ENCODE measurements around the gene PLK2. TPM values are rescaled to one million over a fixed set of nuclear protein-coding genes. Genes with fewer than 3 reads are reported as not detected.

Gene PLK2
- total RNA-seq, 3 donors from 2014 or later: 29.0 to 384 (median 177) TPM

- H3K9me3 ChIP-seq: no peaks in the 10 kb centered on the region
- no peak overlapping the region for H3K27ac ChIP-seq
- H3K27me3 ChIP-seq: no peaks in the 10 kb centered on the region
- intact Hi-C loops (cut with DNase I; ENCODE audit: low total_unique reads): no loop called here
- no peaks in the 10 kb centered on the region for H3K4me1 ChIP-seq
- TF ChIP-seq POLR2A (IDR thresholded peaks at IDR 0.05) (no peak), CTCF (IDR thresholded peaks at IDR 0.05) (no peak), POLR2AphosphoS5 (IDR thresholded peaks at IDR 0.05) (no peak)
- H3K4me3 ChIP-seq: no peak overlapping the region
- no peaks in the 10 kb centered on the region for H3K36me3 ChIP-seq
- no peak for DNase-seq (ENCODE audit: low spot score in 2 of 2)
Observed at GRCh38 chr5:58490402-58491050, 30.6 kb upstream of the PLK2 start.

- TF ChIP-seq POLR2AphosphoS5 (IDR thresholded peaks at IDR 0.05) (no peak), POLR2A (IDR thresholded peaks at IDR 0.05) (no peak), CTCF (IDR thresholded peaks at IDR 0.05) (no peak)
- Histone ChIP-seq H3K9me3 (no peaks in the 10 kb centered on the region), H3K4me1 (no peaks in the 10 kb centered on the region), H3K27me3 (no peaks in the 10 kb centered on the region), H3K36me3 (no peaks in the 10 kb centered on the region), H3K27ac (no peak overlapping the region), H3K4me3 (no peak overlapping the region)
- no peak for DNase-seq (ENCODE audit: low spot score in 2 of 2)
- intact Hi-C loops (cut with DNase I; ENCODE audit: low total_unique reads): no loop called here
Observed at GRCh38 chr5:58486290-58486689, 26.4 kb upstream of the PLK2 start.

- intact Hi-C loops (cut with DNase I; ENCODE audit: low total_unique reads): no loop called here
Observed at GRCh38 chr5:58484505-58484904, 24.6 kb upstream of the PLK2 start.

GRCh38 chr5:58482536-58482935 is 22.6 kb upstream of the PLK2 start:
- H3K27me3 ChIP-seq: no peaks in the 10 kb centered on the region
- no peak overlapping the region for H3K27ac ChIP-seq
- no peak for DNase-seq (ENCODE audit: low spot score in 2 of 2)
- H3K4me3 ChIP-seq: no peak overlapping the region
- TF ChIP-seq POLR2A (IDR thresholded peaks at IDR 0.05): no peak
- no peak for TF ChIP-seq CTCF (IDR thresholded peaks at IDR 0.05)
- TF ChIP-seq POLR2AphosphoS5 (IDR thresholded peaks at IDR 0.05): no peak
- H3K36me3 ChIP-seq: no peaks in the 10 kb centered on the region
- H3K9me3 ChIP-seq: no peaks in the 10 kb centered on the region
- intact Hi-C loops (cut with DNase I; ENCODE audit: low total_unique reads): no loop called here
- H3K4me1 ChIP-seq: no peaks in the 10 kb centered on the region

More at GRCh38 chr5:58484505-58484904, 24.6 kb upstream of the PLK2 start:
- Histone ChIP-seq H3K27ac (no peak overlapping the region), H3K4me1 (no peaks in the 10 kb centered on the region), H3K27me3 (no peaks in the 10 kb centered on the region), H3K9me3 (no peaks in the 10 kb centered on the region), H3K4me3 (no peak overlapping the region), H3K36me3 (no peaks in the 10 kb centered on the region)
- DNase-seq (ENCODE audit: low spot score in 2 of 2): no peak
- TF ChIP-seq POLR2A (IDR thresholded peaks at IDR 0.05) (no peak), POLR2AphosphoS5 (IDR thresholded peaks at IDR 0.05) (no peak), CTCF (IDR thresholded peaks at IDR 0.05) (no peak)

- intact Hi-C loops (cut with DNase I; ENCODE audit: low total_unique reads): no loop called here
- TF ChIP-seq POLR2A (IDR thresholded peaks at IDR 0.05): no peak
- TF ChIP-seq CTCF (IDR thresholded peaks at IDR 0.05): no peak
- no peak for TF ChIP-seq POLR2AphosphoS5 (IDR thresholded peaks at IDR 0.05)
Observed at GRCh38 chr5:58481828-58482227, 21.9 kb upstream of the PLK2 start.

More at GRCh38 chr5:58481828-58482227, 21.9 kb upstream of the PLK2 start:
- H3K36me3 ChIP-seq: no peaks in the 10 kb centered on the region
- DNase-seq (ENCODE audit: low spot score in 2 of 2): no peak
- no peak overlapping the region for H3K4me3 ChIP-seq
- H3K4me1 ChIP-seq: no peaks in the 10 kb centered on the region
- no peaks in the 10 kb centered on the region for H3K9me3 ChIP-seq
- H3K27ac ChIP-seq: no peak overlapping the region
- H3K27me3 ChIP-seq: no peaks in the 10 kb centered on the region
